GM19467 (cell line): ENCODE results near the gene SETD5.
A peak's percentile ranks its signal among the peaks of the same experiment; 100 is the strongest.

Source experiments
- ATAC-seq: cut with Tn5 transposase; IDR thresholded peaks from one replicate; pipeline ENCODE4 v1.9.1; 2021; ENCODE audit warnings: mild to moderate bottlenecking, moderate library complexity; ENCODE audit not compliant: unreplicated experiment

Gene SETD5

DNA sequence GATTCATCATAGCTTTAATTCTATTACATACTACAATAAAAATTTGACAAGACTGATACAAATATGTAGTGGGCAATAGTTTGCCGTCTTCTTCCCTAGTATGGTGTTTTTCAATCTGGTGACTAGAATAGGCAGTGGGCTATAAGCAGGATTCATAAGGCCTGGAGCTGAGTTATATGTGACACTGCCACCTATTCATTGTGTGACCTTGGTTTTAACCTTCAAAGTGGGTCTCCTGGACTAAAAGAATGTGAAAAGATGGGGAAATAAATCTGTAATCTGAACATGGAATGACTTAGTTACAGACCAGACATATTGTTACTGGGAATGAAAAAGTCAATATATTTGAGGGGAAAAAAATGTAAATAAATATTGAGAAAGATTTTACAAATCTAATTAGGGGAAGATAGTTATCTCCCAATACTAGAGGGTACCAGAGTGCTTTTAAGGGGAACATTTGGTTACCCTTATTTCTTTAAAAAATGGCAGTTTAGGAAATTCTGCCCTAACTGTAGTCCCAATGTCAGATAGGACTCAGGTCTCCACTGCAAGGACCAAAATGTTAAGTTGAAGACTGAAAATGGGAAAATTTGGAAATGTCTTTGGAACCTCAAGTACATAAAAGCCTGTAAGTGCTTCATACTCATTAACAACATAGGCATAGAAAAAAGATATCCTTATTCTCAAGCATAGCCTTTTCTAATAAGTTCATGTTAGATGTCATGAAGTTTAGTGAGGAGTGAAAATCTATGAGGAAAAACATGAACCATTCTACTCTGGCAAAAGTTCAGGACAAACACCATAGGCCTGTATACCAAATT lies 10.7 kb upstream of the SETD5 start:
- no peak for ATAC-seq

DNA sequence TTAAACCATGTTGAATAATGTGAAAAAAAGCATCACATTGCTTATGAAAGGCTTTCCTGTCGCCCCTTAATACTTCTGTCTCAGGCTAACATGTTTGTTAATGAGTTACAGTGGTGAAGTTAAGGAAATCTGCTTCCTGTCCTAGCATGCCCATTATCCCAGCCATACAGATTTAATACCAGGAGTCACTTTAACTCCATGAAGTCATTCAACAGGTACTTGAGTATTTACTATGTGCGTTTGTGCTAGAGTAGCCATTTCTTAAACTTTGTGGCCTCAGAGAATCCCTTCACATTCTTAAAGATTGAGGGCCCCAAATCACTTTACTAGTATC lies 10.1 kb upstream of the SETD5 start:
- no peak for ATAC-seq

GRCh38 chr3:9388142-9388541 lies 9.3 kb upstream of the SETD5 start:
- no peak for ATAC-seq

- no peak for ATAC-seq
These were observed 8.7 kb upstream of the SETD5 start for GRCh38 chr3:9388562-9389272.

DNA sequence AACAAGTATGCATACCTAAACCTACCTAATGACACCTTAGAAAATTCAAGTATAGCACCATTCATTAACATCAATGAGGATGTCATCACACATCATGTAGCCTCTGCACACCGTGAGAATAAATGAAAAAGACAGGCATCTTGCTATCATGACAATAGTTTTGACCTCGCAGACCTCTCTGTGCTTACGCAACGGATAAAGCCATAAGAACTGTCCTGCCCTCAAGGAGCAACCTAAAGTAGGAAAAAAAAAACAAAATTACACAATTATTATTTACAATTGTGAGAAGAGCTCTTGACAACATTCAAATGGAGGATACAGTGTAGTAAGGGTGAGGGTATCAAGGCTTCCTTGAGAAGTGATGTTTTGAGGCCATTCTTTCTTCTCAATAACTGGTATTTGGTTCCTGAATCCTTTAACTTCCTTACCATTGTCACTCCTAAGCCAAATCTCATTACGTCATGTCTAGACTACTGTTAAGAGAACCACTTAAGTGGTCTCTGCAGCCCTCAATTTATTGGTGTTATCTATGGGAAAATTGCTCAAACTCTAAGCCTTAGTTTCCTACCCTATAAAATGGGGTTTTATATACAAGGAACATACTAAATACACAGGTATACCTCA lies 7.0 kb upstream of the SETD5 start:
- ATAC-seq: no peak

DNA sequence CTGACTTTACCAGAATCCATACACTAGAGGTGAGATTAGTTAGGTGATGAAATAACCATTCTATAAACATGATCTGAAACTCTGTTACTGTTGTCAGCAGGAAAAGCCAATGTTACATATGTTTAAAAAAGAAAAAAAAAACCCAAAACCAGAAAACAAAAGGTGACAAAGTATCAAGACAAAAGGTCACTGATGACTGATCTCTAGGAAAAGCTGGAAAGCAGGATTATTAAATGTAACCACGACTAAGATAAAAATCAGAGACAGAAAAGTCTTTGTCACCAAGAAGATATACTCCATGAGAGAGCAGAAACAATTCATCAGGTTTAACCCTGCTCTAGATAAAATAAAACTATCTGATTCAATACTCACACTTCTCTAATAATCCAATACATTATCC lies 5.4 kb upstream of the SETD5 start:
- ATAC-seq: no peak

DNA sequence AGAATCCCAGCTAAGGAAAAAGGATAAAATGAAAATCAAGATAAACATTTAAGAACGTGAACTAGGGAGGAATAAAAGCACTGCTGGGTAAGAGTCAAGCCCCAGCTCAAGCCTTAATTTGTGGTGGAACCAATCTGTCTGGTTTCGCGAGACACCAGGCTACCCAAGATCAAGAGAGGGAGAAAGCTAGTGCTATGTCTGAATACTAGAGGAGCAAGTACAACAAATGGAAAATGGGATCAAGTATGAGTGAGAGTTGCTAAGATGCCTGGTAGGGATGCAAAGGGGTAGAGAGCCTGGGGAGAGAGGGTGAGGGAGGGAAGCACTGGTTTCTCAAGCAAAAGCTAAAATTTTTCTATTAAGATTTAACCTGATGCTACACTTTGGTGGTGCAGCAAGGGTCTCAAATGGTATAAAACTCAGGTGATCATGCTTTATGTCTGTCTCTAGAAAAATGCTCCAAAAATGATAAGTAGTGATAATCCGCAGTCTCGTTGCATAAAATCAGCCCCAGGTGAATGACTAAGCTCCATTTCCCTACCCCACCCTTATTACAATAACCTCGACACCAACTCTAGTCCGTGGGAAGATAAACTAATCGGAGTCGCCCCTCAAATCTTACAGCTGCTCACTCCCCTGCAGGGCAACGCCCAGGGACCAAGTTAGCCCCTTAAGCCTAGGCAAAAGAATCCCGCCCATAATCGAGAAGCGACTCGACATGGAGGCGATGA lies 1.7 kb upstream of the SETD5 start:
- ATAC-seq: no peak

DNA sequence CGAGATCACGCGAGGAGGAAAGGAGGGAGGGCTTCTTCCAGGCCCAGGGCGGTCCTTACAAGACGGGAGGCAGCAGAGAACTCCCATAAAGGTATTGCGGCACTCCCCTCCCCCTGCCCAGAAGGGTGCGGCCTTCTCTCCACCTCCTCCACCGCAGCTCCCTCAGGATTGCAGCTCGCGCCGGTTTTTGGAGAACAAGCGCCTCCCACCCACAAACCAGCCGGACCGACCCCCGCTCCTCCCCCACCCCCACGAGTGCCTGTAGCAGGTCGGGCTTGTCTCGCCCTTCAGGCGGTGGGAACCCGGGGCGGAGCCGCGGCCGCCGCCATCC lies 1.1 kb upstream of the SETD5 start:
- peak; percentile 27 for ATAC-seq

GRCh38 chr3:9396632-9397331 lies 633 bp upstream of the SETD5 start:
- ATAC-seq: peak; percentile 72

GRCh38 chr3:9397906-9398699 lies 688 bp downstream of the SETD5 start:
- ATAC-seq: no peak

DNA sequence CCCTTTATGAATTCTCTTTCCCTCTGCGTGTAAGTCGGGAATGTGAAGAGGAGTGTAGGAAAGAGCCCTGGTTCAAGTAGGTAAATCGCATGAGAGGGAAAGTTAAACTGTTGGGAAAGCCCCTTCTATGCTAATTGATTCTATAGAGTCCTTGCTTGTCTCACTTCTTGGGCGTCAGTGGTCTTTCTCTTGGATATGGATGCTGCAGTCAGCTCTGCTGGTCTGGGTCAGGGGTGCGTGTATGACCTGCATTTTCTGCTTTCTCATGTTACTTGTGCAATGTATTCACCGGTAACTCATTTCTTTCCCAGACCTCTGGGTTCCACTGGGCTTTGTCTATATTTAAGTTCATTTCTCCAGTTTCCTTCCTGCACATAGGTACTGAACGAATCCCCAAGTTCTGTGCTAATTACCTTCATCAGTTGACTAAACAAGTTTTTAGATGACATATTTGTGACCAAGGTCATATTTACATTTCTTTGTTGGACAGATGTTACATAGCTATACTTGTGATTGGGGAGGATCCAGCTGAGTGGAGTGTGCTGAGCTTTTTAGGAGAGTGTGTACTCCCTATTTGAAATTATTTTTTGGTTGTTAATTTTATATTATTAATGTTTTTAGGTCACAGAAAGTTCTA lies 1.4 kb downstream of the SETD5 start:
- ATAC-seq: no peak

- ATAC-seq: no peak
These were observed 1.9 kb downstream of the SETD5 start for GRCh38 chr3:9399337-9399703.

- ATAC-seq: no peak
These were observed 2.3 kb downstream of the SETD5 start for GRCh38 chr3:9399746-9400145.

DNA sequence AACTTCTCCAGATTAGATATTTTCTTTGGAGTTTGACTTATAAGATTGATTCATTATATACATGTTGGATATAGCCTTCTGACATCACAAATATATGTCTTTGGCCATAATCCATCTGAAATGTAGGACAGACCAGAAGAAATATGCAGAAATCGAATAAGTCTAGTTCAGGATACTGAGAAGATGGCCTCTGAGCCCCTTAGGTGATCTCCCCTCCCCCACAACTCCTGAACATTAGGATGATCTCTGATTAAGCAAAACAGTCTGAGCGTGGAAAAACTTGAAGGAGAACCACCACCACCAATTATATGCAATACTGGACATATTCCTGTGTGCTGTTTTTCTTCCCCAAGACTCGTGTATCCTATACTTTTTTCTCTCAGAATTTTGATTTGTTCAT lies 3.2 kb downstream of the SETD5 start:
- ATAC-seq: no peak

DNA sequence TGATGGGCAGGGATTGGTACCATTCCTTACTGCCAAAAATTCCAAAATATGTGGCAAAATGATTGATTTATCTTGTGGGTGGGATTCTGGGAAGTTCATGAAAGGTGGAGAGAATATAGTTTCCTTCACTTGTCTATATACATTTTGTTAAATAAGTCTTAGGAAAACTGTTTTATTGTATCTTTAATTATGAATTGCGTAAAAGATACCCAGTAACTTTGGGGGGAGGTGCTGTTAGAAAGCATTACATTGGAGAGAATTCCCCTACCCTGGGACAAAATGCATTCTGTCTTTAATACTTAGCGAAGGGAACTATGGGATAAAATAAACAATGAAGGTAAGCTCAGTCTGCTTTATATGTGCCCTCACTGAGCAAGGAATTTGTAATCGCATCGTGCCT lies 4.6 kb downstream of the SETD5 start:
- ATAC-seq: no peak

DNA sequence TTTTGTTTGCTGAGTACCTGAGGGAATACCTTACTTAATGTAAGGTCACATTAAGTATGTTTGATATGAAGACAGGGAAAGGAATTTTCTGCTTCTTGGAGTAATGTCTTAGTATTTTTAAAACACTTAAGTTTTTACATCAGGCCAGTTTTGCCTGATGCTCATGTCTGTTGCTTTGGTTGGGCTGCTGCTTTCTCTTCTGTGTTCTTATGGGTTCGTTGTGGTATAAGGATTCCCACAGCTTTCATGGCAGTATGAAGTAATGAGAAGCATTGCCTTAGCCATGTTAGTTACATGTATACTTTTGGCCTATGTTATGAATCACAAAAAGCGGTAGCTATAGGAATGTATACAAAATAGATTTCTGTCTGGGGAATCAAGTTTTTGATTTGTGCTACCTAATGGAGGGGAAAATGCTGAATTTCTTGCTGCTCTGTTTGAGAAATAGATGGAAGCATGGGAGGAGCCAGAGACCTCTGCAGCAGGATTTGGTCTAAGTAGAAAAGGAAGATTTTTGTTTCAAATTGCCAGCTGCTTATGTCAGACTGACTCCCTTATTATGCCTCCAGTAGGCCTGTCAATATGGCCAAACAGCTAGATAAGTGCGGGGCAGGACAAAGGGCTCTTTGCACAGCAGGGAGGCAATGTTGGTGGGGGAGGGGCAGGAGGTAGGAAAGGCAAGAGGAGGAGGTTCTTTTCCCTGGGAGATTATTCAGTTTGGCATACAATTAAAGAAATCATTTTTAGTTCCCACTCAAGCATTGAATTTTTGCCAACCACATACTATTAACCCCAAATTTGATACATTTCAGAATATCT lies 5.2 kb downstream of the SETD5 start:
- ATAC-seq: no peak

DNA sequence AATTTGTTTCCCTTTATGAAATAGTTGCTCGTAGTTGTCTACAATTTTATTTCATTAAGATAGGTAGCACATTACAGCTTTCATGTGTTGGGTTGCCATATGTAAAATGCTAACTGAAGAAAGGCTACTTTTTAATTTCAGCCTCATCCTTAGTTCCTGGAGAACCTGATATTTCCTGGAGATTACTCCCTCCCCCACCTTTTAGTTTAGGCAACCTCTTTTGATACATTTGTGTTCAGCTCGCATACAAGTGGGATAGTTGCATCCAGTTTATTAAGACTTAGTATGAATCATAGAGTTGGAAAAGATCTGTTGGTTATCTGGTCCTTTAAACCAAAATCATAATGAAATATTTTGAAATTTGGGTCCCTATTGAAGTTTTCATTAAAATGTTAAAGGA lies 6.0 kb downstream of the SETD5 start:
- no peak for ATAC-seq

DNA sequence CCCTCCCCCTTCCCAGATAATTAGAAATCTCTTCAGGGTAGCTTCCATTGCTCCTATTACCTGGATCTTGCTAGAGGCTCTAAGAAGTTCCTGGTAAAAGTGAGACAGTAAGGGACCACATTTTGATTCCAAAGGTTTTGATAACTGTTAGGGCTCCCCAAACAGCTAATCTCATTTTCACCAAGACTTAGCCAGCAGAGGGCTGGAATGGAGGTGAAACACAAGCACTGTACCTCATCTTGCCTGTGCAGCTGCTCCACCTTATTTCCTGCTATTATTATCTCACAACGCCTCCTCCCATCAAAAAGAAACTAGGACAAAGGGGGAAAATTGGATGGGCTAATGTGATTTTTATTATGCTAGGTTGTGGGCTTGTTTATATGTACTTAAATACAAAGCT lies 7.3 kb downstream of the SETD5 start:
- no peak for ATAC-seq

DNA sequence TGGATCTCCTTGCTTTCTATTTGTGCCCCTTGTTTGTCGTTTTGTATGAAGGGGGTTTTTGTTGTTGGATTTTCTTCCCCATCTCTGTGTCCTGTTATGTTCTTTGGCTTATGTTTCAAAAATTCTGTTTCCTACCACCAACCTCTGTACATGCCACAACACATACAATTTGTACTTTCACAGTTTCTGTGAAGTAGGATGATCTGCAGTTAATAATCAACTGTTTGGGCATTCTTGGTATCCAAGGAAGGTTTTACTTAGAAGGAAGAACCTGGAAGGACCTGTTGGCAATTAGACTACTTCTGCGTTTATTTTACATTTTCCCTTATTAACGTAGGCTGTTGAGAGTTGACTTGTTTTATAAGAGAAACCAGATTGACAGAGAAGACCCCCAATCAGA lies 8.3 kb downstream of the SETD5 start:
- ATAC-seq: no peak
